ENCODE measurements around the gene ZFPM1. TPM values are rescaled to one million over a fixed set of nuclear protein-coding genes. Genes with fewer than 3 reads are reported as not detected.

Gene ZFPM1
- total RNA-seq, 4 donors from 2014 or later: 4.2 to 9.3 (median 5.1) TPM

DNA sequence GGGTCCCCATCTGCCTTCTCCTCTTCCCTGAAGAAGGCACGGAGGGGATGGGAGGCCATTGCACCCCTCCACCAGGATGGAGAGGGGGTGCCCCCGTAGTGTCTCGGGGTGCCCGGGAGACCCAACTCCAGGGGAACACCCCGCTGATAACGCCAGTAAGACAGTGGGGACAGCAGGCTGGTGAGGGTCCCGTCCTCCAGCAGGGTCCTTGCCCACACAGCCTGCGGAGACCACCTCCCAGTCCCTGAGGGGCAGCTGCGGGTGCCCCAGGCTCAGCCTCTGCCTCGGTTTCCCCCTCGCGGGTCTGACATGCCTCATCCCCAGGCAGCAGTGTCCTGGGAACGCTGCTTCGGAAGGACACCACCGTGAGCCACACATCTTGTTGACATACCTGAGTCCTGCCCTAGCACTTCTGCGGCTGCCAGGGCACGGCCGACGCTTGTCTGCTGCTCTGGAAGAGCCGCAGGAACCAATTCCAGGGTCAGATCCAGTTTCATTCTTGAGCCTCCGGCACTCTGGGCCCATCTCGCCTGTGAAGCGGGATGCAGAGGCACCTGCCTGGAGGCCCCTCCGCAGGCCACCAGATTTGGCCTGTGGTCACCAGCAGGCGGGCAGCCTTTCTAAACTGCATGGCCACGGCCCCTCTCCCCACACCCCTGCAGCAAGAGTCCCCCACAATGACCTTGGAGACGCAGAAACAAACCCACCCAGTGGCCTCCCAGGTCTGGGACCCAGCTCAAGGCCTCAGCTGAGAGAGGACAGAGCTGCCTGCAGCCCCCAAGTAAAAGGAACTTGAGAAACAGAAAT is 77.2 kb downstream of the ZFPM1 start:
- WGBS: 83% methylated on average over 15 of the region's 27 CpGs
- Histone ChIP-seq H3K27ac (no peak overlapping the region), H3K9me3 (no peaks in the 10 kb centered on the region), H3K27me3 (no peaks in the 10 kb centered on the region), H3K4me1 (peaks cover 36% of the 10 kb centered on the region), H3K36me3 (no peaks in the 10 kb centered on the region), H3K4me3 (no peak overlapping the region)
- DNase-seq (ENCODE audit: low spot score in 2 of 2): no peak
- TF ChIP-seq, protein P1, sequence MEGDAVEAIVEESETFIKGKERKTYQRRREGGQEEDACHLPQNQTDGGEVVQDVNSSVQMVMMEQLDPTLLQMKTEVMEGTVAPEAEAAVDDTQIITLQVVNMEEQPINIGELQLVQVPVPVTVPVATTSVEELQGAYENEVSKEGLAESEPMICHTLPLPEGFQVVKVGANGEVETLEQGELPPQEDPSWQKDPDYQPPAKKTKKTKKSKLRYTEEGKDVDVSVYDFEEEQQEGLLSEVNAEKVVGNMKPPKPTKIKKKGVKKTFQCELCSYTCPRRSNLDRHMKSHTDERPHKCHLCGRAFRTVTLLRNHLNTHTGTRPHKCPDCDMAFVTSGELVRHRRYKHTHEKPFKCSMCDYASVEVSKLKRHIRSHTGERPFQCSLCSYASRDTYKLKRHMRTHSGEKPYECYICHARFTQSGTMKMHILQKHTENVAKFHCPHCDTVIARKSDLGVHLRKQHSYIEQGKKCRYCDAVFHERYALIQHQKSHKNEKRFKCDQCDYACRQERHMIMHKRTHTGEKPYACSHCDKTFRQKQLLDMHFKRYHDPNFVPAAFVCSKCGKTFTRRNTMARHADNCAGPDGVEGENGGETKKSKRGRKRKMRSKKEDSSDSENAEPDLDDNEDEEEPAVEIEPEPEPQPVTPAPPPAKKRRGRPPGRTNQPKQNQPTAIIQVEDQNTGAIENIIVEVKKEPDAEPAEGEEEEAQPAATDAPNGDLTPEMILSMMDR (IDR thresholded peaks at IDR 0.05): no peak
- no peak for TF ChIP-seq POLR2A (IDR thresholded peaks at IDR 0.05)
- TF ChIP-seq POLR2AphosphoS5 (IDR thresholded peaks at IDR 0.05): no peak
- TF ChIP-seq EP300 (IDR thresholded peaks at IDR 0.05): no peak

DNA sequence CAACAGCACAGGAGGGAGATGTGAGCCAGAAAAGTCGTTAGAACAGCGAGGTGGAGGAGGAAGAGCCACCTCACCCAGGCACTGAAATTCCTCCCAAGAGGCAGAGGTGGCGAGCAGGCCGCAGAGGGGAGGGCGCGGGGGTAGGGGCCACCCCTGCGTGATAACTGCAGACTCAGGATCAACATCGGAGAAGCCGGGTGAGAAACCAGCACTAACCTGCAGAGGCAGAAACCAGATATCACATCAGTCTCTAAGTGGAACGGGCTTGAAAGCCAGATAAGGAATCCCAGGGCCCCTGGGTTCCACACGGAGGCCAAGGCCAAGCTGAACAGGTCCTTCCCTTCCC is 77.8 kb downstream of the ZFPM1 start:
- 78% methylated on average over 11 of the region's 11 CpGs for WGBS
- DNase-seq (ENCODE audit: low spot score in 2 of 2): no peak

DNA sequence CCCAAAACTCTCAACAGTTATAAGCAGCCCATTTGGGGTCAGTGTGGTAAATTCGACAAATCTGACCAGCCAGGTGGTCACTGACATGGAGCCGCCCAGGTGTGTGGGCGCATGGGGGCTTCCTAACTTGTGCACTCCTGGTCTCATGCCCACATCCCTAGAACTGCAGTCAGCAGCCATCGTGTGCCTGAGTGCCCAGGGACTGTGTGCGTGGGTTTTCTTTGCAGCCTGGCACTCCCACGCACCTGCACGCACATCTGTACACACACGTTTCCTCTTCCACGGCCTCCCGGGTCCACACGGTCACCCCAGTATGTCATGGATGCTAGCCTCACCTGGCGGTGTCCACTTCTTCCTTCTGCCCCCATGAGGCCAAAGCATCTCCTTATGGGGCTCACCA is 78.3 kb downstream of the ZFPM1 start:
- TF ChIP-seq, protein P1 (IDR thresholded peaks at IDR 0.05): no peak
- TF ChIP-seq POLR2AphosphoS5 (IDR thresholded peaks at IDR 0.05) (no peak), EP300 (IDR thresholded peaks at IDR 0.05) (no peak), POLR2A (IDR thresholded peaks at IDR 0.05) (no peak)
- H3K9me3 ChIP-seq: no peaks in the 10 kb centered on the region
- 80% methylated on average over 9 of the region's 12 CpGs for WGBS
- no peak overlapping the region for H3K27ac ChIP-seq
- peaks cover 32% of the 10 kb centered on the region for H3K4me1 ChIP-seq
- no peak for DNase-seq (ENCODE audit: low spot score in 2 of 2)
- no peaks in the 10 kb centered on the region for H3K36me3 ChIP-seq
- H3K27me3 ChIP-seq: no peaks in the 10 kb centered on the region
- no peak overlapping the region for H3K4me3 ChIP-seq

More for the DNA sequence above, 77.8 kb downstream of the ZFPM1 start:
- Histone ChIP-seq H3K36me3 (no peaks in the 10 kb centered on the region), H3K27me3 (no peaks in the 10 kb centered on the region), H3K4me1 (peaks cover 35% of the 10 kb centered on the region), H3K4me3 (no peak overlapping the region), H3K27ac (no peak overlapping the region), H3K9me3 (no peaks in the 10 kb centered on the region)
- TF ChIP-seq POLR2AphosphoS5 (IDR thresholded peaks at IDR 0.05) (no peak), POLR2A (IDR thresholded peaks at IDR 0.05) (no peak)
- TF ChIP-seq, protein P1 (IDR thresholded peaks at IDR 0.05): no peak

DNA sequence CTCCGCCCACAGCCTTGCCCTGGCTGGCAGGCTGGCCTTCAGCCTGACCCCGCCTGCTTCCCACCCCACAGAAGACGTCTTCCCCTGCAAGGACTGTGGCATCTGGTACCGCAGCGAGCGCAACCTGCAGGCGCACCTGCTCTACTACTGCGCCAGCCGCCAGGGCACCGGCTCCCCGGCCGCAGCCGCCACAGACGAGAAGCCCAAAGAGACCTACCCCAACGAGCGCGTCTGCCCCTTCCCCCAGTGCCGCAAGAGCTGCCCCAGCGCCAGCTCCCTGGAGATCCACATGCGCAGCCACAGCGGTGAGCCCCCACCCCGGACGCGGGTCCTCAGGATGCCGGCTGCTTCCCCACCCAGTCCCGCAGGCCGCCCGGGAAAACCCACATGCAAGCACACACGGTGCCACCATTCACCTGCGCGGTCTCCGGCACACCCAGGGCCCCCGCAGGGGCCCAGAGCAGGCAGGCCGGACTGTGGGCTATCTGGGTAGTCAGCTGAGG is 78.9 kb downstream of the ZFPM1 start:
- 94% methylated on average over 11 of the region's 34 CpGs for WGBS
- H3K36me3 ChIP-seq: no peaks in the 10 kb centered on the region
- no peak overlapping the region for H3K4me3 ChIP-seq
- DNase-seq (ENCODE audit: low spot score in 2 of 2): no peak
- no peaks in the 10 kb centered on the region for H3K9me3 ChIP-seq
- H3K27me3 ChIP-seq: no peaks in the 10 kb centered on the region
- TF ChIP-seq POLR2A (IDR thresholded peaks at IDR 0.05) (no peak), EP300 (IDR thresholded peaks at IDR 0.05) (no peak), POLR2AphosphoS5 (IDR thresholded peaks at IDR 0.05) (no peak)
- TF ChIP-seq, protein P1 (IDR thresholded peaks at IDR 0.05): no peak
- peaks cover 31% of the 10 kb centered on the region for H3K4me1 ChIP-seq
- H3K27ac ChIP-seq: no peak overlapping the region

DNA sequence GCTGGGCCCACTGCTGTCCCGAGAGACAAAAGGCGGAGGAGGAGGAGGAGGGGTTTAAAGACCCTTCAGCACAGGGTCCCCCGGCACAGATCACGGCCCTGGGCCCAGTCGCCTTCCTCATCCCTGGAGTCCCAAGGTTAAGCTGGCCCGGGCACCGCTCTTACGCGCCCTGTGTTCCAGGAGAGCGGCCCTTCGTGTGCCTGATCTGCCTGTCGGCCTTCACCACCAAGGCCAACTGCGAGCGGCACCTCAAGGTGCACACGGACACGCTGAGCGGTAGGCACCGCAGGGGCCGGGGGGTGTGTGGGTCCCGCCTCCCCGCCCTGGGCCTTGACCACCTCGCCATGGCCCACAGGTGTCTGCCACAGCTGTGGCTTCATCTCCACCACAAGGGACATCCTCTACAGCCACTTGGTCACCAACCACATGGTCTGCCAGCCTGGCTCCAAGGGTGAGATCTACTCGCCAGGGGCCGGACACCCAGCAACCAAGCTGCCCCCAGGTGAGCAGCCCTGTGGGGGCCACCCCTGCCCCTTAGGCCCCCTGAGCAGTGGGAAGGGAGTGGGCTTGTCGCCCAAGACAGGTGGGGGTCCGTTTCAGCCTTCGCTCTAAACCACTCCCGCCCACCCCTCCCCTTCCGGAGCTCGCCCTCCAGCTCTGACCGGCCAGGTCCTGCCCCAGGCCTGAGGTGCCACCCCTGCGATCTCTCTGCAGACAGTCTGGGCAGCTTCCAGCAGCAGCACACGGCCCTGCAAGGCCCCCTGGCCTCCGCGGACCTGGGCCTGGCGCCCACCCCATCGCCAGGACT is 79.6 kb downstream of the ZFPM1 start:
- no peak for TF ChIP-seq POLR2A (IDR thresholded peaks at IDR 0.05)
- TF ChIP-seq POLR2AphosphoS5 (IDR thresholded peaks at IDR 0.05): no peak
- TF ChIP-seq EP300 (IDR thresholded peaks at IDR 0.05): no peak
- TF ChIP-seq, protein P1 (IDR thresholded peaks at IDR 0.05): no peak
- Histone ChIP-seq H3K27ac (no peak overlapping the region), H3K36me3 (no peaks in the 10 kb centered on the region), H3K4me1 (peaks cover 28% of the 10 kb centered on the region), H3K9me3 (no peaks in the 10 kb centered on the region), H3K27me3 (peaks cover 3% of the 10 kb centered on the region), H3K4me3 (peak overlapping the region; percentile 78)
- 96% methylated on average over 10 of the region's 37 CpGs for WGBS
- no peak for DNase-seq (ENCODE audit: low spot score in 2 of 2)

Measured in suprapubic skin (tissue), 4 donors.